Hematopoietic multipotent progenitor cell treated with erythropoietin and hydrocortisone succinate and interleukin-3 and kit ligand, for 15 days (in vitro differentiated cells): ENCODE measurements around the gene LGALS1.

ENCODE experiments used
- DNase-seq: peaks from one replicate; pipeline ENCODE4 v3.0.0-alpha.2; 2015; ENCODE audit warnings: low spot score

Gene LGALS1

DNA sequence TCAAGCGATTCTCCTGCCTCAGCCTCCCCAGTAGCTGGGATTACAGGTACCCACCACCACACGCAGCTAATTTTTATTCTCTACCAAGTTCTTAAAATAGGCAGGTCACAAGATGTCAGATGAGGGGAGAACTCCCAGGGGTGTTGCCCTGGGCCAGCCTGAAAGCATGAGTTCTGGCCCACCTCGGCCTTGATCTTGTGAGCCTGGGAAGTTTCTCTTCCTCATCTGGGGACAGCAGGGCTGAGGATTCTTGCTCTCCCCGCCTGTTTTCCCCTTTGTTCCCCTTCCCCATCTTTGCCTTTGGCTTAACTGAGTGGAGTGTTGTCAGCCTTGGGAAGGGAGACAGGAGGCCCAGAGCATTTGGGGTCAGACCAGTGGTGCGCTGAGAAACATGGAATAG lies 13.4 kb upstream of the LGALS1 start:
- DNase-seq: no peak

DNA sequence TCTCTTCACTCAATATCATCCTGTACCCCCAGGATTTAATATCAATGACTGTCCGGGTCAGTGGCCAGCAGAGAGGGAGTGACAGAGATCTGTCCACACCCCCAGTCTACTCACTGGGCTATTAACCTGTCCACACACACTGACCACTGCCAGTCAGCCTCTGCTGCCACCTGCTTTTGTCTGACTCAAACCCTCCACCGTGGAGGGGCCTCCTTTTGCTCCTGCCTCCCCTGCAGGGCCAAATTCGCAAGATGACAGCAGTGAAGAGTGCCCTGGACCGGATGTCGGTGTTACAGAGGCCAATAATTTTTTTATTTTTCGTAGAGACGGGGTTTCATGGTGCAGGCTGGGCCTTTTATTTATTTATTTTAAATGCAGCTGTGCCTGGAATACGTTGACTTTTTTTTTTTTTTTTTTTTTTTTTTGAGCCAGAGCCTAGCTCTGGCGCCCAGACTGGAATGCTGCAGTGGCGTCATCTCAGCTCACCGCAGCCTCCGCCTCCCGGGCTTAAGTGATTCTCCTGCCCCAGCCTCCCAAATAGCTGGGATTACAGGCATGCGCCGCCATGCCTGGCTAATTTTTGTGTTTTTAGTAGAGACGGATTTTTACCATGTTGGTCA lies 11.8 kb upstream of the LGALS1 start:
- DNase-seq: no peak

DNA sequence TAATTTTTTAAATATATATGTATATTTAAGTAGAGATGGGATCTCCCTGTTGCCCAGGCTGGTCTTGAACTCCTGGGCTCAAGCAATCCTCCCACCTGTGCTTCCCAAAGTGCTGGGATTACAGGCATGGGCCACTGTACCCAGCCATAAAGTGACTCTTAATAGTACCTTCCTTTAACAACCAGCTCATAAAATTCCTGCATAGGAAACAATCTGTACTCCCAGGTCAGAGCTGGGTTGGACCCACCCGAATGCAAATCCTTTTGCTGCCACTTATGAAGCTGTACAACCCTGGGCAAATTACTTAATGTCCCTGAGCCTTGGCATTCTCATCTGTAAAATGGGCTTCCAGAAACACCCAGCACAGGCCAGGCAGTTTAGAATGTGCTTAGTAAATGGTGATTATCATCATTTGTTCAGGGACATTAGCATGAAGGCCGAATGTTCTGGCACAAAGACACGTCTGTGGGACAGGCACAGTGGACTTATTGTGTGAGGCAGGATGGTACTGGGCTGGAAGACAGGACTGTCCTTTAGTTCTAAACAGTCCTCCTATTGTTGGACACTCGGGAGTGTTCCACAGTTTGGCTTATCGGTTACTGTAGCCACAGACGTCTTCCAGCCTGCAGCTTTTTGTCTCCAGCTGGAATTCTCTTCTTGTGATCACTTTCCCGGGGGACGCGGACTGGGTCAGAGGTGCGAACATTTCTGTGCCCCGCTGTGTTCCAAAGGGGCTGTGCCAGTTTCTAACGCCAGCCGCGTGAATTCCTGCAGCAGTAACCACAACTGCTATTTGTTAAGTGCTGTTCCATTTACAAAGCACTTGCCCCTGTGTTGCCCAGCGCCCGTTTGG lies 11.0 kb upstream of the LGALS1 start:
- DNase-seq: no peak

DNA sequence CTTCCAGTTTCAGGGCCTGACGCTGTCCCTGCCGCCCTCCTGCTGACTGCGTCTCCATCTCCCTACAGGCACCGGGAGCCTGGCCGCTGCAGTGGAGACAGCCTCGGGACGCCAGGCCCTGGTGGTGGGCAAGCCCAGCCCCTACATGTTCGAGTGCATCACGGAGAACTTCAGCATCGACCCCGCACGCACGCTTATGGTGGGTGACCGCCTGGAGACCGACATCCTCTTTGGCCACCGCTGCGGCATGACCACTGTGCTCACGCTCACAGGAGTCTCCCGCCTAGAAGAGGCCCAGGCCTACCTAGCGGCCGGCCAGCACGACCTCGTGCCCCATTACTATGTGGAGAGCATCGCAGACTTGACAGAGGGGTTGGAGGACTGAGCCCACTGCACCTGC lies 9.9 kb upstream of the LGALS1 start:
- no peak for DNase-seq

DNA sequence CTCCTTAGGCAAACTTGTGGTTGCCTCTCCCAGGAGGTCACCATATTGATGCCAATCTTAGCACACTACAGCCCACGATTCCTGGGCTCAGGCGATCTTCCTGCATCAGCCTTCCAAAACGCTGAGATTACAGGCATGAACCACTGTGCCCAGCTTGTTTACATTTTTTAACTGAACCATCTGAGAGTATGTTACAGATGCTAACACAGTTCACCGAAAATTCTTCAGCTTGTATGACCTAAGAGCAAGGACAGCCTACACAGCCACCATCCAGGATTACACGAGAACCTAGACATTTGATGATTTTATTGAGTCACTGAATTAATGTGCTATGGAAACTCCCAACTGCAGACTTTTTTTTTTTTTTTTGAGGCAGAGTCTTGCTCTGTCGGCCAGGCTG lies 5.8 kb upstream of the LGALS1 start:
- DNase-seq: no peak

DNA sequence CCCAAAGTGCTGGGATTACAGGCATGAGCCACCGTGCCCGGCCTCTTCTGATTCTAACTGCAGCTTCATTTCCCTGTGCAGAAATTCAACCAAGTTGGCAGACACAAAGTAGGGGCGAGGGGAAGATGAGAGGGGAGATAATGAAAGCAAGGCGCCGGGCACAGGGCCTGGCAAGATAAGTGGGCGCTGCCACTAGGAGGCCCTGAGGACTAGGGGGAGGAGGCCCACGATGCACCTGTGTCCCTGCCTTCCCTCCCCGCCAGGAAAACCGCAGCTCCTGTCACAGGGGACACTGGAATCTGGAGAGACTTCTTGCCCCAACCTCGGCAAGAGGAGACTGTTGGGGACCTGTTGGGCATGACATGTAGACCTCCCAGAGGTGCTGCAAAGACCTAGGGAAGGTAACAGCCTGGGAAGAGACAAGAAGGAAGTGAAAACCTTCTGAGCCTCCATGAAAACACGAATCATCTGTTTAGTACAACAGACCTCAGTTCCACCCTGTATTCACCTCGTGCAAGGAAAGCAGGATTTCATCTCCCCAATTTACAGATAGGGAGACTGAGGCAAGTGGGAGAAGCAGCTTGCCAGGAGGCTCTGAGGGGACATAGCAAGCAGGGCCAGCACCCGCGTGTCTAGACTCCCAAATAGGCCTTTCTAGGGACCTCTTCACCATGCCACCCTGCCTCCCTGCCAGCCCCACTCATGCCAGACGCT lies 3.1 kb upstream of the LGALS1 start:
- DNase-seq: no peak

DNA sequence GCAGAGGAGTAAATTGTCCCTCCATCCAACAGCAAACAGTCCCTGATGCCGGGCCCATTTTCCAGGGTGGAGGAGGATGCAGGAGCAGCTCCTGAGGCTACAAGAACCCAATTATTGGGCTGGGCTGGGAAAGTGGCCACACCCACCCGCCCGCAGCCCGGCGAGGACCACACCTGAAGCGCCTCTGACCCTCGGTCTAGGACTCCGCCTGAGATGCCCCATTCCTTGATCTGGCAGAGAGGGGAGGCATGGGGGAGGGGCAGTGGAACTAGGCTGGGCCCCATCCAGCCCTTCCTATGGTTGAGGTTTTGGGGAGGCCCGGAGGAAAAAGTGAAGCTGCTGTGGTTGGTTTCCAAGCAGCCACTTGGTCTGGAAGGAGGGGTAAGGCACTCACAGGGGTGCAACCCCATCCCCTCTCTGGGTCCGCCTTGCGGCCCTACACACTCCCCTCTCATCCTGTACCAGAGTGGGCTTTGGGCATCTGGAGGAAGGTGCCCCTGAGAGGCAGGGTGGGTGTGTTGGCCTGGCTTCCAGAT lies 2.4 kb upstream of the LGALS1 start:
- no peak for DNase-seq

DNA sequence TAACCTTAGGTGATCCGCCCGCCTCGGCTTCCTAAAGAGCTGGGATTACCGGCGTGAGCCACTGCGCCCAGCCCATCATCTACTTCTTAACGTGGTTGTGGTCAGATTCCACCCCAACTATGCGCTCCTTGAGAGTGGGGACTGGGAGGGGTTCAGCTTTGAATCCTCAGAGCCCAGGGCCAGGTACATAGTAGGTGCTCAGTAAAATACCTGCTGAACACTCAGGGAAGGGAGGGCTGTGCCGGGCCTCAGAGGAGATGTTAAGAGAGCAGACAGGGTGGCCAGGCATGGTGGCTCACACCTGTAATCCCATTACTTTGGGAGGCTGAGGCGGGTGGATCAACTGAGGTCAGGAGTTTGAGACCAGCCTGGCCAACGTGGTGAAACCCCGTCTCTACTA lies 1.2 kb upstream of the LGALS1 start:
- no peak for DNase-seq

DNA sequence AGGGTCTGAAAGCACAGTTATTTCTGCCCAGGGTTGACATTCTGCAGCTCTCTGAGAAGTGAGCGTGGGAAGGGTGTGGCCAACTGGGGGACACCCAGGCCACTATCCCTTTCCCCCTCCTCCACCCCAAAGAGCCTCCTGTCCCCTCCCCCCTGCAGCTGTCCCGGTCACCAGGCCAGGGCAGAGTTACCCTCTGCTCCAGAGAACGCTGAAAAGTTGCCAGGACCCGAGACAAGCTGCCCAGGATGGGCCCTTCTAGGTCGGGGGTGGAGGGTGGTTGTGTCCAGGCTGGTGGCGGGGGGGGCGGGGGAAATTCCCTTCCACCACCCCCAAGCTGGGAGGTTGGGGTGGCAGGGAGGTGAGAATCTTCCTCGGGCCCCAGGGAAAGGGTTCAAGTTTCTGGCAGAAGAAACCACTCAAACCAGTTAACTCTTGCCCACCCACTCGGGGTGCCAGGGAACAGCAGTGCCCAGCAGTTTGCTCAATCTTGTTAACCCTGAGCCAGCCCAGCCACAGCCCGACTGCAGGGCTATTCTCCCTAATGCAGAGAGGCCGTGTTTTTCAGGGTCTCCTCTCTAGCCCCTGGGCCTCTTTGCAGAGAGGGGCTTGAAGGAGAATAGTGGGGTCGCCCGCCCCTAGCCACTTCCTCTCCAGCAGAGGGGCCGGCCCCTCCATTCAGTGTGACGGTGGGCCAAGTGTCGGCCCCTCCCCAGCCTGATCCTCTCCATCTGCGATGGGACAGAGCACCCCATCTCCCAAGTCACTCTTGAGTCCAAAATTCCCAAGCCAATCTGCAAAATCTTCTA lies 697 bp downstream of the LGALS1 start:
- no peak for DNase-seq

DNA sequence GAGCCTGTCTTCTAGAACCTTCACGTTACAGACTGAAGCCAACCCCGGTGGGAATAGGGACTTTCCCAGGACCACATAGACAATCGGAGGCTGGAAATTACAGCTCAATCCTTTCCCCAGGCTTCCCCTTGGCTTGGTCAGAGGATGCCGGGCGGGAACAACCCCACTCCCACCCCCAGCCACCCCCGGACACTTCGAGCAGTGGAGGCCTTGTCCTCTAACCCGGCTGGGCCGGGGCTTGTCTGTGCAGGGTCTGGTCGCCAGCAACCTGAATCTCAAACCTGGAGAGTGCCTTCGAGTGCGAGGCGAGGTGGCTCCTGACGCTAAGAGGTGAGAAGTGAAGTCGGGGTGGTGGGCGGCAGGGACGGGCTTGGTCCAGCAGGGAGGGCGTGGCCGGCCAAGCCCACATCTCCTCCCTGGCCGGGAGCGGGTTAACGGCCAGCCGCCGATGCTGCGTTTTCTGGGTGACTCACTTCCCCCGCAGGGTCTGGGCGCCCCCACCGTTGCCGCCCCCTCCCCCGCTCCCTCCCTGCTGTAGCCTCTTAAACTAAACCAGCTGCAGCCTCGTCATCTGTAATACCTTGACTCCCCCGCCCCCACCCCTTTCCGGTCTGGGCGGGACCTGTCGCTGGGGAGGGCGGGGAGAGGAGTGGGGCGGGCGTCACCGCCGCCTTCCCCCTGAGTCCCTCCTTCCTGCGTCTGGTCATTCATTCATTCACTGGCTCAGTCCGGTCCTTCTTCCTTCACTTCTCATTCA lies 1.5 kb downstream of the LGALS1 start:
- DNase-seq: peak; percentile 36

DNA sequence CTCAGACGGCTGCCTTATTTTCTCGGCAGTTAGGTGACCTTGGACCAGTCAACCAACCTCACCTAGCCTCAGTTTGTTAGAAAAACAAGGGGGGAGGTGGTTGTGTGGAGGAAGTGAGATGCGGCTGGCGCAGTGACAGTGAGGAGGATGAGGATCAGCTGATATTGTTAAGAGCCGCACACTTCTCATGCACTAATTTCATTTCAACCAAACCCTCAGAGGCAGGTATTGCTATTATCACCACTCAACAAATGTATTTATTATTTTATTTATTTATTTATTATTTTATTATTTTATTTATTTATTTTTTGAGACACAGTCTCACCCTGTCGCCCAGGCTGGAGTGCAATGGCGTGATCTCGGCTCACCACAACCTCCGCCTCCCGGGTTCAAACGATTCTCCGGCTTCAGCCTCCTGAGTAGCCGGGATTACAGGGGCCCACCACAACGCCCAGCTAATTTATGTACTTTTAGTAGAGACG lies 2.1 kb downstream of the LGALS1 start:
- no peak for DNase-seq

DNA sequence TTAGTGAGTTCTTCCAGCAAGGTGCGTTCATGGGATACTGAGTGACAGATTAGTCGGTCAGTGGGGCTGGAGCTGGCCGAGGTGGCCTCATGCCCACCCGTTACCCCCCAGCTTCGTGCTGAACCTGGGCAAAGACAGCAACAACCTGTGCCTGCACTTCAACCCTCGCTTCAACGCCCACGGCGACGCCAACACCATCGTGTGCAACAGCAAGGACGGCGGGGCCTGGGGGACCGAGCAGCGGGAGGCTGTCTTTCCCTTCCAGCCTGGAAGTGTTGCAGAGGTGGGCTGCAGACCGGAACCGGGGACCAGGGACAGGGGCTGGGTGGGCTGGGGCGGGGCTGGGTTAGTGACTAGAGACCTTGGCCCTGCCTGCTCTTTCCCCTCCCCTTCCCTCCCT lies 2.9 kb downstream of the LGALS1 start:
- DNase-seq: no peak

DNA sequence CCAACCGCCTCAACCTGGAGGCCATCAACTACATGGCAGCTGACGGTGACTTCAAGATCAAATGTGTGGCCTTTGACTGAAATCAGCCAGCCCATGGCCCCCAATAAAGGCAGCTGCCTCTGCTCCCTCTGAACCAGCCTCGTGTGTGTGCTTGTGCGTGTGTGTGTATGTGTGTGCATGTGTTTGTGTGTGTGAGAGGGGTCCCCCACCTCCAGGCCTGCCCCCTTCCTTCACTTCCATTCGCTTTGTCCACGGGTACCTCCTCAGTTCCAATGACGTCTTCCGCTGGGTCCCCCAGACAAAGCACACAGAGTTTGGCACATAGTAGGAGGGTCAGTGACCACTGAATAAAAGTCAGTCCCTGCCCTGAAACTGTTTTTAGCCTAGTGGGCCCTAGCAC lies 4.2 kb downstream of the LGALS1 start:
- no peak for DNase-seq

DNA sequence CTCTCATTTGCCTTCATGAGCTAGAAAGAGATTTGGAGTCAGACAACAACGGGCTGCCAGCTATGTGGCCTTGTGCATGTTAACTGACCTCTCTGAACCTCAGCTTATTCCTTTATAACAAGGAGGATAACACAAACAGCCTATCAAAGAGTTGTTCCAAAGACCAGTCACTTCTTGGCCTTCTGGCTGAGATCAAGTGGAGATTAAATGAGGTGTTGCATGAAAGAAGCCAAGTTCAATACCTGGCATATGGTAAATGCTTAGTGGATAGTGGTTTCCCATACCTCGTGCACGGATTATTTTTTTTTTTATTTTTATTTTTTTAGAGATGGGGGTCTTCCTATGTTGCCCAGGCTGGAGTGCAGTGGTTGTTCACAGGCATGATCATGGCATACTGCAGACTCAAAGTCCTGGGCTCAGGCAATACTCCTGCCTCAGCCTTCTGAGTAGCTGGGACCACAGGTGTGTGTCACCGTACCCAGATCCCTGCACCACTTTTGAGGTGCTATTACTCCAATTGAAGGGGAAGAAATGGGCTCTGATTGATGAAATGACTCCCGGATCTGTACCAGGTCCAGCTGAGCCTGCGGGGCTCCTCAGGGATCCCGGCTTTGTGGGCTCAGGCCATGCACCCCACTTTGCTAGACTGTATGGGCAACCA lies 4.9 kb downstream of the LGALS1 start:
- no peak for DNase-seq

DNA sequence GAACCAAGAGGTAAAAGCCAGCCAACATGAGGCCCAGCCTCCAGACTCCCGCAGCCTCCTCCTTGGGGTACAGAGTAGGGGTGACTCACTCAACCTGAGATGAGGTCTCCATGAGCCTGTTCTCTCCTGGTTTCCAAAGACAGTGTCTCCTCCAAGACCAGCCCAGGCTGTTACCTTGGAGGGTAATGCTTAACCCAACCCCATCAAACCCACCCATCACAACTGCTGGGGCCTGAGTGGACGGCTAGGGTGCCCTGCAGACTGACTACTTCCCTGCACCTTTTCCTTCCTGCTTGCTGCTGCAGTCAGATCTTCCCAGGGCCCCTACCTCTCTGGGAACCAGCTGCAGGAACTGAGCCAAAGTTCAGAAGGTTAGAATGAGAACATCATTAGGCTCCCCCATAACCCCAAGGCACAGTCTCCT lies 5.6 kb downstream of the LGALS1 start:
- DNase-seq: no peak

DNA sequence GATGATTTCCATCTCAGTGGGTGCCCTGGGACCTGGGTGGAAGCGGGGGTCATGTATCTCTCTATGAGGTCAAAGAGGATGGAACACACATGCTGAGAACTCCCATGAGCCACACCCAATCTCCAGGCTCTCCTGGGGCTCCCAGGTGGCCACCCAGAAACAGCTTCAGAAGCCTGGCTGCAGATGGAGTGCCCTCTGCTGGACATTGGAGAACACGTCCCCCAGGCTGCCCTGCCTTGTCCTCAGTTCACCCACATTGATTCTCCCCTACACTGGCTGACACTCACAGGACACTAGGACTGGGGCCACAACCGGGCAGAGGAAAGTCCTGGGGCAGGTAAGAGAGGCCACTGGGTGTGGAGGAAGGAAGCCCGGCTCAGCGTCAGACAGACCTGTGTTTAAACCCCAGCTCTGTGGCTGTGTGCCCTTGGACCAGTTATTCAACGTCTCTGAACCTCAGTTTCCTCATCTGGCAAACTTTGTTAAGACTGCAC lies 6.2 kb downstream of the LGALS1 start:
- peak; percentile 78 for DNase-seq

DNA sequence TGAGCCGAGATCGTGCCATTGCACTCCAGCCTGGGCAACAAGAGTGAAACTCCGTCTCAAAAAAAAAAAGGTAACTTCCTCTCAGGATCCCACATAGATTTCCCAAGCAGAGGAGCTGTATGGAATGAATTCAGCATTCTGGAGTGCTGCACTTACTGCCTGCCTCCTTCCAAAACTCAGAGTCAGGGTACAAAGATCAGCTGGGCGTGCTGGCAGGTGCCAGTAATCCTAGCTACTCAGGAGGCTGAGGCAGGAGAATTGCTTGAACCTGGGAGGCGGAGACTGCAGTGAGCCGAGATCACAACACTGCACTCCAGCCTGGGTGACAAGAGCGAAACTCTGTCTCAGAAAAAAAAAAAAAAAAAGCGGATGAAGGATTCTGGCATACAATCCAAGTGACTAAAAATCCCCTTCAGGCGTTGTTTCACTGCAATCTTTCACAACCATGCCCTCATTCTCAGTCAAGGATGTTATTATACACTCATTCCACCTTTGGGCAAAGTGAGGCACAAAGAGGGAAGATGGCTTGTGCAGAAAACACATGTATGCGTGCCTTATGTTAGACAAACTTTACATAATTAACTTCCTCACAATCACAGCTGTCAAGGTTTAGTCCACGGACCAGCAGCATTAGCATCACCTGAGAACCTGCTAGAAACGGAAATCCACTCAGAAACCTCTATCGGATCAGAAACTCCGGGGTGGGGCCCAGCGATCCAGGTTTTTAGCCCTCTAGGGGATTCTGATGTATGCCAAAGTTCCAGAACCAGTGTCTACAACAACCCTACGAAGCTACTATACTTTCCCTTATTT lies 9.6 kb downstream of the LGALS1 start:
- no peak for DNase-seq

DNA sequence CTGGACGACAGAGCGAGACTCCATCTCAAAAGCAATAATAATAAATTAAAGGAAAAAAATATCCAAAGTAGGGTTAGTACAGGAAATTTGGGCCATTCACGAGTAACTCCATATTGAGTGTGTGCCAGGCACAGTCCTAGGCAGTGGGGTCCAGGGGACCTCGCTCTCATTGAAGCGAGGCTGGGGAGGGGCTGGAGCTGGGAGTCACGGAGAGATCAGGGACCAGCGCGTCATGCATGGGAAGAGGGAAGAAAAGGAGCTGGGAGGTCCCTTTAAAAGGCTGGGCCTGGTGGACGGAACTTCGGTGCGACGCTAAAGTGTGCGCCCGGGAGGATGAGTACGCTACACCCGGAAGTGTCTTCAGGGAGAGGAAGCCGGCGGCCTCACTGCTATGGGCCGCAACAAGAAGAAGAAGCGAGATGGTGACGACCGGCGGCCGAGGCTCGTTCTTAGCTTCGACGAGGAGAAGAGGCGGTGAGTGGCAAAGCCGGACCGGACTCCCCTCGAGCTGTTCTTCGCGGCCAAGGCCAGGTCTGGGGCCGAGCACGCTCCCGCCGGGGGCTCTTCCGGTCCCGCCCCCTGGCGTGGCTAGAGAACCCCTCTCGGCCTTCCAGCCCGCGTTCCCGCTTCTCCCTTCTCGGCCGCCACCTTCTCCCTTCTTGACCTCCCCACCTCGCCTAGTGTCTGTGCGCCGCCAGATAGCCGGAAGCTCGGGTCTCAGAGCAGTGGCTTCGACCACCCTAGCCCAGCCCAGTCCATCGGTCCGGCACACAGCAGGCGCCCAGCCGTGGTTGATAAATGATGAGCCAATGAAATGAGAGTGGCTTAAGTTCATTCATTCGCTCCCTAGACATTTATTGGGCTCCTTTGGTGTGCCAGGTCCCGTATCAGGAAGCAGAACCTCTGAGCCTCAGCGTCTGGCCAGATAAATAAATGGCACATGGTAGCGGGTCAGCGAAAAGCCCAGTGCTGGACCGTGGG lies 10.9 kb downstream of the LGALS1 start, which contains the start of gene NOL12:
Gene NOL12, plus strand, starts transcription at position 342 of the 981 bp plus-strand sequence. Its CDS starts 50 bp downstream, at position 392.
- DNase-seq: peak; percentile 86
